ENCODE data around the gene ALK.

DNA sequence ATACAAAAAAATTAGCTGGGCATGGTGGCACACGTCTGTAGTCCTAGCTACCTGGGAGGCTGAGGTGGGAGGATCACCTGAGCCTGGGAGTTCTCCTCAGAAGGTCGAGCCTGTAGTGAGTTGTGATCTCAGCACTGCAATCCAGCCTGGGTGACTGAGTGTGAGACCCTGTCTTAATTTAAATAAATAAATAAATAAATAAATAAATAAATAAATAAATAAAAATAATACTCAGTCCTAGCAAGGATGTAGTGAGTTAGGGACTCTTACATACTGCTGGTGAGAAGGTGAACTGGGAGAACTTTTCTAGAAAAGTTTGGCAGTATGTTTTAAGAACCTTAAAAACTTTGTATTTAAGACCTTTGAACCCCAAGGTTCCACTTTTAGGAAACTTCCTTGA lies 576.1 kb downstream of the ALK start:
- TF ChIP-seq, protein P1, sequence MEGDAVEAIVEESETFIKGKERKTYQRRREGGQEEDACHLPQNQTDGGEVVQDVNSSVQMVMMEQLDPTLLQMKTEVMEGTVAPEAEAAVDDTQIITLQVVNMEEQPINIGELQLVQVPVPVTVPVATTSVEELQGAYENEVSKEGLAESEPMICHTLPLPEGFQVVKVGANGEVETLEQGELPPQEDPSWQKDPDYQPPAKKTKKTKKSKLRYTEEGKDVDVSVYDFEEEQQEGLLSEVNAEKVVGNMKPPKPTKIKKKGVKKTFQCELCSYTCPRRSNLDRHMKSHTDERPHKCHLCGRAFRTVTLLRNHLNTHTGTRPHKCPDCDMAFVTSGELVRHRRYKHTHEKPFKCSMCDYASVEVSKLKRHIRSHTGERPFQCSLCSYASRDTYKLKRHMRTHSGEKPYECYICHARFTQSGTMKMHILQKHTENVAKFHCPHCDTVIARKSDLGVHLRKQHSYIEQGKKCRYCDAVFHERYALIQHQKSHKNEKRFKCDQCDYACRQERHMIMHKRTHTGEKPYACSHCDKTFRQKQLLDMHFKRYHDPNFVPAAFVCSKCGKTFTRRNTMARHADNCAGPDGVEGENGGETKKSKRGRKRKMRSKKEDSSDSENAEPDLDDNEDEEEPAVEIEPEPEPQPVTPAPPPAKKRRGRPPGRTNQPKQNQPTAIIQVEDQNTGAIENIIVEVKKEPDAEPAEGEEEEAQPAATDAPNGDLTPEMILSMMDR (conservative IDR thresholded peaks at IDR 0.05 in 1 of 2, IDR thresholded peaks at IDR 0.05 in 1 of 2; ENCODE audit: low read depth in 1 of 2, low read length in 2 of 2) = no peak
- no peak for TF ChIP-seq EZH2 (IDR thresholded peaks at IDR 0.05; ENCODE audit: low read length, missing control alignments)
